ENCODE results near the gene PKIG.

- TF ChIP-seq CTCF (IDR thresholded peaks at IDR 0.05; ENCODE audit: extremely low read depth in 1 of 2, insufficient read depth in 1 of 2, low read depth in 1 of 2, low read length in 2 of 2) (no peak), POLR2AphosphoS5 (IDR thresholded peaks at IDR 0.05; ENCODE audit: insufficient read depth, low read depth, low read length) (no peak), POLR2A (IDR thresholded peaks at IDR 0.05; ENCODE audit: low read depth, low read length) (no peak), EZH2 (IDR thresholded peaks at IDR 0.05; ENCODE audit: borderline replicate concordance, low read depth, low read length, severe bottlenecking) (no peak), JUN (IDR thresholded peaks at IDR 0.05; ENCODE audit: borderline replicate concordance, insufficient read depth, insufficient read length, low read depth) (no peak), MYC (IDR thresholded peaks at IDR 0.05; ENCODE audit: low read depth, low read length) (no peak)
Measured at GRCh38 chr20:44596010-44596409, 13.6 kb downstream of the PKIG start.
